Hepatocyte (in vitro differentiated cells): ENCODE data around the gene FAM118A. TPM values are rescaled to one million over a fixed set of nuclear protein-coding genes. Genes with fewer than 3 reads are reported as not detected.

Experiments
- DNase-seq: peaks from one replicate; pipeline ENCODE4 v3.0.0-alpha.2; 2016; ENCODE audit warnings: low spot score
- H2AFZ ChIP-seq: fragments of 200-600 bp; sonication (generic); 2 replicates; pipeline ENCODE4 v1.6.0; 2016; ENCODE audit warnings: antibody characterized with exemption, mild to moderate bottlenecking
- H3K27ac ChIP-seq: fragments of 200-600 bp; sonication (generic); 2 replicates; pipeline ENCODE4 v1.5.1; 2016; ENCODE audit warnings: mild to moderate bottlenecking
- H3K27me3 ChIP-seq: fragments of 200-600 bp; sonication (generic); 2 replicates; pipeline ENCODE4 v1.6.1; 2016
- H3K36me3 ChIP-seq: fragments of 200-600 bp; sonication (generic); replicated peaks from 2 replicates; pipeline ENCODE4 v1.5.1; 2016; ENCODE audit warnings: low read depth; ENCODE audit not compliant: insufficient read depth
- H3K4me1 ChIP-seq: fragments of 200-600 bp; sonication (generic); 2 replicates; pipeline ENCODE4 v1.5.1; 2016; ENCODE audit warnings: mild to moderate bottlenecking, moderate library complexity; ENCODE audit not compliant: insufficient read depth
- H3K4me2 ChIP-seq: fragments of 200-600 bp; sonication (generic); 2 replicates; pipeline ENCODE4 v1.6.0; 2016
- H3K4me3 ChIP-seq: fragments of 200-600 bp; sonication (generic); 2 replicates; pipeline ENCODE4 v1.5.1; 2016; ENCODE audit warnings: mild to moderate bottlenecking
- H3K79me2 ChIP-seq: fragments of 200-600 bp; sonication (generic); 2 replicates; pipeline ENCODE4 v1.6.0; 2017; ENCODE audit warnings: mild to moderate bottlenecking
- H3K9me2 ChIP-seq: fragments of 200-600 bp; sonication (generic); replicated peaks from 2 replicates; pipeline ENCODE4 v1.6.0; 2017; ENCODE audit warnings: mild to moderate bottlenecking; ENCODE audit not compliant: insufficient read depth
- H3K9me3 ChIP-seq: fragments of 200-600 bp; sonication (generic); 2 replicates; pipeline ENCODE4 v1.5.1; 2016; ENCODE audit warnings: low read depth, mild to moderate bottlenecking
- H4K20me1 ChIP-seq: fragments of 200-600 bp; sonication (generic); 2 replicates; pipeline ENCODE4 v1.6.0; 2016; ENCODE audit warnings: mild to moderate bottlenecking; ENCODE audit not compliant: insufficient read depth, poor library complexity, severe bottlenecking
- EZH2 ChIP-seq: fragments of 200-600 bp; sonication (generic); IDR thresholded peaks from 2 replicates; pipeline ENCODE4 v1.6.1; 2016; ENCODE audit warnings: antibody characterized with exemption, mild to moderate bottlenecking, borderline replicate concordance
- EZH2phosphoT487 ChIP-seq: fragments of 200-600 bp; sonication (generic); IDR thresholded peaks from one replicate; pipeline ENCODE4 v1.6.1; 2018; ENCODE audit warnings: antibody characterized with exemption, mild to moderate bottlenecking, low read depth, moderate library complexity; ENCODE audit not compliant: unreplicated experiment, severe bottlenecking
- WGBS: methylation state at CpG from one replicate; pipeline ENCODE4 v1.1.6; 2016; ENCODE audit warnings: low lambda C conversion rate; ENCODE audit errors: missing lambda C conversion rate; 5-methylcytosine and 5-hydroxymethylcytosine counted together
- polyA plus RNA-seq: library from polyadenylated mRNA; unstranded; fragments of >200 nt; fragmentation: Nextera tagmentation; extraction: Ambion mirVana; gene quantifications from 2 replicates; pipeline ENCODE4 v1.2.1, GENCODE V29; 2016
- total RNA-seq: library from RNA; depleted of rRNA; stranded (reverse); fragments of >200 nt; gene quantifications from 2 replicates; pipeline ENCODE4 v1.2.3, GENCODE V29; 2014
- TF ChIP-seq, protein P1 (sequence below): fragments of 200-600 bp; sonication (generic); IDR thresholded peaks from 2 replicates; pipeline ENCODE4 v1.5.1; 2016; ENCODE audit warnings: antibody characterized with exemption, mild to moderate bottlenecking; ENCODE audit not compliant: poor library complexity

FAM118A gene
- total and polyA plus RNA-seq, 2 experiments from 2014 or later: 94.2 to 193 TPM

- no peaks in the 10 kb centered on the region for H3K9me3 ChIP-seq
- H4K20me1 ChIP-seq: no peaks in the 10 kb centered on the region
- no peak overlapping the region for H3K4me3 ChIP-seq
- DNase-seq: no peak
- no peaks in the 10 kb centered on the region for H3K4me1 ChIP-seq
- H3K27me3 ChIP-seq: no peaks in the 10 kb centered on the region
- H3K9me2 ChIP-seq: no peaks in the 10 kb centered on the region
- no peak overlapping the region for H3K4me2 ChIP-seq
- no peak overlapping the region for H2AFZ ChIP-seq
- no peak overlapping the region for H3K27ac ChIP-seq
- H3K79me2 ChIP-seq: no peaks in the 10 kb centered on the region
- H3K36me3 ChIP-seq: no peaks in the 10 kb centered on the region
- TF ChIP-seq, protein P1, sequence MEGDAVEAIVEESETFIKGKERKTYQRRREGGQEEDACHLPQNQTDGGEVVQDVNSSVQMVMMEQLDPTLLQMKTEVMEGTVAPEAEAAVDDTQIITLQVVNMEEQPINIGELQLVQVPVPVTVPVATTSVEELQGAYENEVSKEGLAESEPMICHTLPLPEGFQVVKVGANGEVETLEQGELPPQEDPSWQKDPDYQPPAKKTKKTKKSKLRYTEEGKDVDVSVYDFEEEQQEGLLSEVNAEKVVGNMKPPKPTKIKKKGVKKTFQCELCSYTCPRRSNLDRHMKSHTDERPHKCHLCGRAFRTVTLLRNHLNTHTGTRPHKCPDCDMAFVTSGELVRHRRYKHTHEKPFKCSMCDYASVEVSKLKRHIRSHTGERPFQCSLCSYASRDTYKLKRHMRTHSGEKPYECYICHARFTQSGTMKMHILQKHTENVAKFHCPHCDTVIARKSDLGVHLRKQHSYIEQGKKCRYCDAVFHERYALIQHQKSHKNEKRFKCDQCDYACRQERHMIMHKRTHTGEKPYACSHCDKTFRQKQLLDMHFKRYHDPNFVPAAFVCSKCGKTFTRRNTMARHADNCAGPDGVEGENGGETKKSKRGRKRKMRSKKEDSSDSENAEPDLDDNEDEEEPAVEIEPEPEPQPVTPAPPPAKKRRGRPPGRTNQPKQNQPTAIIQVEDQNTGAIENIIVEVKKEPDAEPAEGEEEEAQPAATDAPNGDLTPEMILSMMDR: no peak
- TF ChIP-seq EZH2phosphoT487 (no peak), EZH2 (no peak)
- 95% methylated on average over 8 of the region's 8 CpGs for WGBS
Measured at GRCh38 chr22:45291061-45291930, 18.4 kb upstream of the FAM118A start.

DNA sequence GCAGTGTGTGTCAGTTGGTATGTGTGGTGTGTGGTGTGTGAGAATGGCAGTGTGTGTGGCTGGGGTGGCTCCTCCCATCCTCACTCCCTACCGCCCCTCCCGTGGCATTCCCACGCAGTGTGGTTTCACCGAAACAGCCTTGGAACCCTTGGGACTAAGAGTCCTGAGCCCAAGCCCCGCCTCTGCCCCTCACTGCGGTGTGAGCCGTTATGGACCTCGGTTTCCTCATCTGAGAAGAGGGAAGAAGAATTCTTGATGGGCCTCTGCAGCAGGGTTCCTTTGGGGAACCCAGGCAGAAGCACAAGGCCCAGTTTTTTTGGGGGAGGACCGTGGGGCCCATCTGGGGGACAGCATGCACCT, 17.8 kb upstream of the FAM118A start:
- no peak overlapping the region for H2AFZ ChIP-seq
- no peak overlapping the region for H3K4me3 ChIP-seq
- no peak overlapping the region for H3K4me2 ChIP-seq
- H3K27me3 ChIP-seq: no peaks in the 10 kb centered on the region
- WGBS: 90% methylated on average over 9 of the region's 9 CpGs
- H4K20me1 ChIP-seq: no peaks in the 10 kb centered on the region
- H3K9me2 ChIP-seq: no peaks in the 10 kb centered on the region
- no peaks in the 10 kb centered on the region for H3K9me3 ChIP-seq
- no peaks in the 10 kb centered on the region for H3K36me3 ChIP-seq
- no peak for DNase-seq
- no peaks in the 10 kb centered on the region for H3K4me1 ChIP-seq
- no peak overlapping the region for H3K27ac ChIP-seq
- TF ChIP-seq, protein P1: no peak
- TF ChIP-seq EZH2phosphoT487 (no peak), EZH2 (no peak)
- no peaks in the 10 kb centered on the region for H3K79me2 ChIP-seq

DNA sequence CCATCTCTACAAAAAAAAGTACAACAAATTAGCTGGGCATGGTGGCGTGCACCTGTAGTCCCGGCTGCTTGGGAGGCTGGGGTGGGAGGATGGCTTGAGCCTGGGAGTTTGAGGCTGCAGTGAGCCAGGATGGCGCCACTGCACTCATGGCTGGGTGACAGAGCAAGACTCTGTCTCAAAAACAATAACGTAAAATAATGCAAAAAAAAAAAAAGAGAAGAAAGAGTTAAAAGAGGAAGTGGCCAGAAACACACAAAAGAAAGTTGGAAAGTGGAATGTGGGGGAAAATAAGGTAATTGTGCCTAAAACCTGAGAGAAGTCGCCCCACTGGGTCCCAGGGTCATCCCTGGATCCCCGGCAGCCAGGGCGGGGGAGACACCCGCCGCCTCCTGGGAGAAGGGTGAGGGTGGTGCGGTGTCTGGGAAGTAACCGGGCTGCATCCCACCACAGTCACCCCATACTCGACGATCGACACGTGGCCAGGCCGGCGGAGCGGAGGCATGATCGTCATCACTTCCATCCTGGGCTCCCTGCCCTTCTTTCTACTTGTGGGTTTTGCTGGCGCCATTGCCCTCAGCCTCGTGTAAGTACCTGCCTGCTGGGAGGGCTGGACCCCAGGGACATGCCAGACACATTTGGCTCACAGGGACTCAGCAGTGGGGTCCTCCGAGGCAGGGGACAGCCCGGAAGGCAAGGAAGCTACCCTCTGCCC, 16.8 kb upstream of the FAM118A start:
- TF ChIP-seq, protein P1: no peak
- TF ChIP-seq EZH2phosphoT487 (no peak), EZH2 (no peak)
- Histone ChIP-seq H3K9me3 (no peaks in the 10 kb centered on the region), H3K79me2 (no peaks in the 10 kb centered on the region), H3K9me2 (no peaks in the 10 kb centered on the region), H3K27ac (no peak overlapping the region), H3K4me2 (no peak overlapping the region), H3K4me3 (no peak overlapping the region), H2AFZ (no peak overlapping the region), H3K27me3 (no peaks in the 10 kb centered on the region), H3K36me3 (no peaks in the 10 kb centered on the region), H4K20me1 (no peaks in the 10 kb centered on the region), H3K4me1 (no peaks in the 10 kb centered on the region)
- WGBS: 86% methylated on average over 23 of the region's 23 CpGs
- DNase-seq: no peak
